HEK293T (cell line): ENCODE results near the gene SLC9A9.

ENCODE experiments used
- ARNT ChIP-seq: fragments of 450-650 bp; IDR thresholded peaks from 2 replicates; pipeline ENCODE4 v1.6.1; 2017; ENCODE audit warnings: mild to moderate bottlenecking
- ELF4 ChIP-seq: fragments of 450-650 bp; IDR thresholded peaks from 2 replicates; pipeline ENCODE4 v1.6.1; 2017; ENCODE audit warnings: antibody characterized with exemption
- FOXA1 ChIP-seq: fragments of 450-650 bp; IDR thresholded peaks from 2 replicates; pipeline ENCODE4 v1.6.1; 2016; ENCODE audit warnings: mild to moderate bottlenecking
- L3MBTL2 ChIP-seq: fragments of 450-650 bp; conservative IDR thresholded peaks from 2 replicates; pipeline ENCODE4 v1.6.1; 2016; ENCODE audit warnings: mild to moderate bottlenecking
- NFRKB ChIP-seq: fragments of 450-650 bp; IDR thresholded peaks from 2 replicates; pipeline ENCODE4 v1.6.1; 2016; ENCODE audit warnings: mild to moderate bottlenecking, moderate library complexity
- SP1 ChIP-seq: fragments of 450-650 bp; IDR thresholded peaks from 2 replicates; pipeline ENCODE4 v1.6.1; 2017
- TF ChIP-seq, protein P1 (sequence below): fragments of 450-650 bp; IDR thresholded peaks from 2 replicates; pipeline ENCODE4 v1.6.1; 2016

DNA sequence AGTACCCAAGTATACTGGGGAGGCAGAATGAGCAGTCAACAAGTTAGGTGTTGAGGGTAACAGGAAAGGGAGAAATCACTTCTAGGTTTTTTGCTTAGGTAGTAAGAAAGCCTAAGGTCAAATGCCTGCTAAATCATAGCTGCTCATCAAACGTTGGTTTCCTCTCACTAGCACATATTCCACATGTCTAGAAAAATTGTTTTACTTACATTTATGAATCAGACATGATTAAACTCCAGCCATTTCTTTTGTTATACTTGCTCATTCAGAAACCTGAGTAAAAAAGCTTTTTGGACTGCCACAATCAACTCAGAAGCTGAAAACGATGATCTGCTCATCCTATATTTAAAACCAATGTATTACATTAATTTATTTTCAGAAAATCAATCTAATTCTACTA, 40.2 kb downstream of the SLC9A9 start:
- TF ChIP-seq SP1: no peak
- TF ChIP-seq, protein P1, sequence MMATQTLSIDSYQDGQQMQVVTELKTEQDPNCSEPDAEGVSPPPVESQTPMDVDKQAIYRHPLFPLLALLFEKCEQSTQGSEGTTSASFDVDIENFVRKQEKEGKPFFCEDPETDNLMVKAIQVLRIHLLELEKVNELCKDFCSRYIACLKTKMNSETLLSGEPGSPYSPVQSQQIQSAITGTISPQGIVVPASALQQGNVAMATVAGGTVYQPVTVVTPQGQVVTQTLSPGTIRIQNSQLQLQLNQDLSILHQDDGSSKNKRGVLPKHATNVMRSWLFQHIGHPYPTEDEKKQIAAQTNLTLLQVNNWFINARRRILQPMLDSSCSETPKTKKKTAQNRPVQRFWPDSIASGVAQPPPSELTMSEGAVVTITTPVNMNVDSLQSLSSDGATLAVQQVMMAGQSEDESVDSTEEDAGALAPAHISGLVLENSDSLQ: no peak
- TF ChIP-seq FOXA1: no peak
- TF ChIP-seq ELF4: no peak
- no peak for TF ChIP-seq NFRKB
- no peak for TF ChIP-seq L3MBTL2
- no peak for TF ChIP-seq ARNT
